ENCODE measurements around the gene UVRAG. TPM values are rescaled to one million over a fixed set of nuclear protein-coding genes. Genes with fewer than 3 reads are reported as not detected.
A peak's percentile ranks its signal among the peaks of the same experiment; 100 is the strongest.

UVRAG gene
- total RNA-seq, 1 donor from 2014 or later = 17.8 TPM

- peaks cover 4% of the 10 kb centered on the region for H3K27me3 Mint-ChIP-seq (ENCODE audit: unreplicated experiment)
- no peak overlapping the region for H3K4me3 Mint-ChIP-seq (ENCODE audit: unreplicated experiment)
- no peaks in the 10 kb centered on the region for H3K36me3 Mint-ChIP-seq (ENCODE audit: unreplicated experiment)
- TF ChIP-seq CTCF (IDR thresholded peaks at IDR 0.05; ENCODE audit: partially characterized antibody, unreplicated experiment) = no peak
- peaks cover 6% of the 10 kb centered on the region for H3K4me1 Mint-ChIP-seq (ENCODE audit: low read depth, unreplicated experiment)
- H3K9me3 Mint-ChIP-seq (ENCODE audit: unreplicated experiment) = peaks cover 7% of the 10 kb centered on the region
- H3K27ac Mint-ChIP-seq (ENCODE audit: unreplicated experiment) = no peak overlapping the region
- DNase-seq = no peak
Measured at GRCh38 chr11:75800728-75801361, 14.2 kb upstream of the UVRAG start.

- Mint-ChIP-seq H3K27me3 (ENCODE audit: unreplicated experiment) (peaks cover 4% of the 10 kb centered on the region), H3K9me3 (ENCODE audit: unreplicated experiment) (peaks cover 7% of the 10 kb centered on the region), H3K4me3 (ENCODE audit: unreplicated experiment) (no peak overlapping the region), H3K27ac (ENCODE audit: unreplicated experiment) (no peak overlapping the region), H3K4me1 (ENCODE audit: low read depth, unreplicated experiment) (peaks cover 6% of the 10 kb centered on the region), H3K36me3 (ENCODE audit: unreplicated experiment) (no peaks in the 10 kb centered on the region)
- DNase-seq = no peak
- no peak for TF ChIP-seq CTCF (IDR thresholded peaks at IDR 0.05; ENCODE audit: partially characterized antibody, unreplicated experiment)
Measured at GRCh38 chr11:75801362-75802020, 13.5 kb upstream of the UVRAG start.

- no peak overlapping the region for H3K27ac Mint-ChIP-seq (ENCODE audit: unreplicated experiment)
Measured at GRCh38 chr11:75802021-75802912, 12.7 kb upstream of the UVRAG start.

GRCh38 chr11:75802913-75803820 lies 11.8 kb upstream of the UVRAG start:
- Mint-ChIP-seq H3K4me3 (ENCODE audit: unreplicated experiment) (peak overlapping the region; percentile 5), H3K9me3 (ENCODE audit: unreplicated experiment) (peaks cover 9% of the 10 kb centered on the region), H3K4me1 (ENCODE audit: low read depth, unreplicated experiment) (peaks cover 5% of the 10 kb centered on the region), H3K36me3 (ENCODE audit: unreplicated experiment) (no peaks in the 10 kb centered on the region), H3K27me3 (ENCODE audit: unreplicated experiment) (peaks cover 4% of the 10 kb centered on the region), H3K27ac (ENCODE audit: unreplicated experiment) (no peak overlapping the region)
- peak; percentile 90 for TF ChIP-seq CTCF (IDR thresholded peaks at IDR 0.05; ENCODE audit: partially characterized antibody, unreplicated experiment)
- DNase-seq = peak; percentile 85

More at GRCh38 chr11:75802021-75802912, 12.7 kb upstream of the UVRAG start:
- H3K9me3 Mint-ChIP-seq (ENCODE audit: unreplicated experiment) = peaks cover 7% of the 10 kb centered on the region
- peaks cover 4% of the 10 kb centered on the region for H3K27me3 Mint-ChIP-seq (ENCODE audit: unreplicated experiment)
- DNase-seq = no peak
- no peak overlapping the region for H3K4me3 Mint-ChIP-seq (ENCODE audit: unreplicated experiment)
- H3K36me3 Mint-ChIP-seq (ENCODE audit: unreplicated experiment) = no peaks in the 10 kb centered on the region
- TF ChIP-seq CTCF (IDR thresholded peaks at IDR 0.05; ENCODE audit: partially characterized antibody, unreplicated experiment) = no peak
- peaks cover 6% of the 10 kb centered on the region for H3K4me1 Mint-ChIP-seq (ENCODE audit: low read depth, unreplicated experiment)

Measured in glutamatergic neuron (in vitro differentiated cells).